ENCODE results near the gene CGB3.

Gene CGB3

GRCh38 chr19:48977061-48977460 lies 47.1 kb downstream of the CGB3 start:
- TF ChIP-seq, protein P1, sequence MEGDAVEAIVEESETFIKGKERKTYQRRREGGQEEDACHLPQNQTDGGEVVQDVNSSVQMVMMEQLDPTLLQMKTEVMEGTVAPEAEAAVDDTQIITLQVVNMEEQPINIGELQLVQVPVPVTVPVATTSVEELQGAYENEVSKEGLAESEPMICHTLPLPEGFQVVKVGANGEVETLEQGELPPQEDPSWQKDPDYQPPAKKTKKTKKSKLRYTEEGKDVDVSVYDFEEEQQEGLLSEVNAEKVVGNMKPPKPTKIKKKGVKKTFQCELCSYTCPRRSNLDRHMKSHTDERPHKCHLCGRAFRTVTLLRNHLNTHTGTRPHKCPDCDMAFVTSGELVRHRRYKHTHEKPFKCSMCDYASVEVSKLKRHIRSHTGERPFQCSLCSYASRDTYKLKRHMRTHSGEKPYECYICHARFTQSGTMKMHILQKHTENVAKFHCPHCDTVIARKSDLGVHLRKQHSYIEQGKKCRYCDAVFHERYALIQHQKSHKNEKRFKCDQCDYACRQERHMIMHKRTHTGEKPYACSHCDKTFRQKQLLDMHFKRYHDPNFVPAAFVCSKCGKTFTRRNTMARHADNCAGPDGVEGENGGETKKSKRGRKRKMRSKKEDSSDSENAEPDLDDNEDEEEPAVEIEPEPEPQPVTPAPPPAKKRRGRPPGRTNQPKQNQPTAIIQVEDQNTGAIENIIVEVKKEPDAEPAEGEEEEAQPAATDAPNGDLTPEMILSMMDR (IDR thresholded peaks at IDR 0.05): no peak
- no peak for TF ChIP-seq ZFX (IDR thresholded peaks at IDR 0.05; ENCODE audit: borderline replicate concordance)
- no peak overlapping the region for H3K27ac ChIP-seq

GRCh38 chr19:48975947-48976847 lies 47.9 kb downstream of the CGB3 start:
- TF ChIP-seq, protein P1 (IDR thresholded peaks at IDR 0.05): no peak
- TF ChIP-seq ZFX (IDR thresholded peaks at IDR 0.05; ENCODE audit: borderline replicate concordance): no peak
- no peak overlapping the region for H3K27ac ChIP-seq
